HFF-Myc (cell line): ENCODE results near the gene UBE2G2.

ENCODE experiments used
- DNase-seq: peaks from one replicate; pipeline ENCODE4 v3.0.0-alpha.2; 2011; ENCODE audit warnings: low read depth; ENCODE audit errors: extremely low read depth
- H3K4me3 ChIP-seq: replicated peaks from 2 replicates; pipeline ENCODE4 v1.5.1; 2011; ENCODE audit warnings: low read depth, mild to moderate bottlenecking, control low read depth, low read length
- CTCF ChIP-seq: IDR thresholded peaks from 2 replicates; pipeline ENCODE4 v1.5.1; 2012; ENCODE audit warnings: mild to moderate bottlenecking, low read depth, low read length, control low read depth; ENCODE audit errors: missing control alignments

The UBE2G2 gene

GRCh38 chr21:44790368-44790767 is 11.3 kb downstream of the UBE2G2 start:
- H3K4me3 ChIP-seq, result no peak overlapping the region
- TF ChIP-seq CTCF, result no peak
- DNase-seq, result no peak

GRCh38 chr21:44789880-44790279 is 11.7 kb downstream of the UBE2G2 start:
- TF ChIP-seq CTCF, result no peak
- H3K4me3 ChIP-seq, result no peak overlapping the region
- DNase-seq, result no peak

- no peak overlapping the region for H3K4me3 ChIP-seq
- DNase-seq, result no peak
- TF ChIP-seq CTCF, result no peak
Observed at GRCh38 chr21:44785620-44786335, 15.8 kb downstream of the UBE2G2 start.

GRCh38 chr21:44784810-44785209 is 16.8 kb downstream of the UBE2G2 start:
- no peak for TF ChIP-seq CTCF
- no peak for DNase-seq
- H3K4me3 ChIP-seq, result no peak overlapping the region

- H3K4me3 ChIP-seq, result no peak overlapping the region
- no peak for TF ChIP-seq CTCF
- no peak for DNase-seq
Observed at GRCh38 chr21:44783020-44783696, 18.5 kb downstream of the UBE2G2 start.

- DNase-seq, result no peak
- TF ChIP-seq CTCF, result no peak
- no peak overlapping the region for H3K4me3 ChIP-seq
Observed at GRCh38 chr21:44780767-44781459, 20.7 kb downstream of the UBE2G2 start.
